Smooth muscle cell (in vitro differentiated cells): ENCODE measurements around the gene WRAP73. TPM values are rescaled to one million over a fixed set of nuclear protein-coding genes. Genes with fewer than 3 reads are reported as not detected.

Experiments used
- DNase-seq: peaks from one replicate; lab custom pipeline; 2025; ENCODE audit not compliant: unreplicated experiment; lab: John Stamatoyannopoulos, UW
- H2AFZ ChIP-seq: fragments of 200-600 bp; sonication (generic); 2 replicates; pipeline ENCODE4 v1.6.0; 2016; ENCODE audit warnings: antibody characterized with exemption, low read depth, mild to moderate bottlenecking
- H3F3A ChIP-seq: fragments of 200-600 bp; sonication (generic); 2 replicates; pipeline ENCODE4 v1.6.0; 2017; ENCODE audit warnings: antibody characterized with exemption, low read depth
- H3K27ac ChIP-seq: fragments of 200-600 bp; sonication (generic); 2 replicates; pipeline ENCODE4 v1.5.1; 2016; ENCODE audit warnings: low read depth, mild to moderate bottlenecking
- H3K27me3 ChIP-seq: fragments of 200-600 bp; sonication (generic); 2 replicates; pipeline ENCODE4 v1.6.1; 2016; ENCODE audit warnings: low read depth, mild to moderate bottlenecking
- H3K36me3 ChIP-seq: fragments of 200-600 bp; sonication (generic); 2 replicates; pipeline ENCODE4 v1.5.1; 2016; ENCODE audit warnings: low read depth
- H3K4me1 ChIP-seq: fragments of 200-600 bp; sonication (generic); 2 replicates; pipeline ENCODE4 v1.5.1; 2016; ENCODE audit warnings: low read depth
- H3K4me2 ChIP-seq: fragments of 200-600 bp; sonication (generic); 2 replicates; pipeline ENCODE4 v1.6.0; 2016; ENCODE audit warnings: mild to moderate bottlenecking
- H3K4me3 ChIP-seq: fragments of 200-600 bp; sonication (generic); 2 replicates; pipeline ENCODE4 v1.5.1; 2016; ENCODE audit warnings: mild to moderate bottlenecking
- H3K79me2 ChIP-seq: fragments of 200-600 bp; sonication (generic); 2 replicates; pipeline ENCODE4 v1.6.0; 2016; ENCODE audit warnings: low read depth, mild to moderate bottlenecking
- H3K9ac ChIP-seq: fragments of 200-600 bp; sonication (generic); 2 replicates; pipeline ENCODE4 v1.6.0; 2016; ENCODE audit warnings: low read depth
- H3K9me3 ChIP-seq: fragments of 200-600 bp; sonication (generic); replicated peaks from 2 replicates; pipeline ENCODE4 v1.5.1; 2016; ENCODE audit warnings: low read depth
- H4K20me1 ChIP-seq: fragments of 200-600 bp; sonication (generic); 2 replicates; pipeline ENCODE4 v1.6.0; 2016; ENCODE audit warnings: low read depth
- CTCF ChIP-seq: fragments of 200-600 bp; sonication (generic); IDR thresholded peaks from 2 replicates; pipeline ENCODE4 v1.5.1; 2017; ENCODE audit warnings: borderline replicate concordance, mild to moderate bottlenecking, antibody characterized with exemption; ENCODE audit not compliant: insufficient read depth, poor library complexity, severe bottlenecking
- WGBS: methylation state at CpG from one replicate; pipeline ENCODE4 v1.1.7; 2016; ENCODE audit warnings: low lambda C conversion rate; 5-methylcytosine and 5-hydroxymethylcytosine counted together
- polyA plus RNA-seq: library from polyadenylated mRNA; unstranded; fragments of >200 nt; fragmentation: Nextera tagmentation; extraction: Ambion mirVana; gene quantifications from 2 replicates; pipeline ENCODE4 v1.2.1, GENCODE V29; 2016
- total RNA-seq: library from RNA; depleted of rRNA; stranded (reverse); fragments of >200 nt; gene quantifications from 2 replicates; pipeline ENCODE4 v1.2.3, GENCODE V29; 2014

The WRAP73 gene
- total and polyA plus RNA-seq, 2 experiments from 2014 or later, result 17.2 to 20.8 TPM

GRCh38 chr1:3697810-3698209 lies 47.9 kb upstream of the WRAP73 start:
- 89% methylated on average over 12 of the region's 12 CpGs for WGBS
- Histone ChIP-seq H3K9me3 (no peaks in the 10 kb centered on the region), H4K20me1 (no peaks in the 10 kb centered on the region), H3K4me2 (no peak overlapping the region), H3K4me1 (peaks cover 4% of the 10 kb centered on the region), H3K79me2 (no peaks in the 10 kb centered on the region), H3K4me3 (no peak overlapping the region), H3K36me3 (no peaks in the 10 kb centered on the region), H2AFZ (no peak overlapping the region), H3K27ac (no peak overlapping the region), H3K9ac (no peak overlapping the region), H3K27me3 (no peaks in the 10 kb centered on the region), H3F3A (no peaks in the 10 kb centered on the region)
- TF ChIP-seq CTCF, result no peak
- no peak for DNase-seq

DNA sequence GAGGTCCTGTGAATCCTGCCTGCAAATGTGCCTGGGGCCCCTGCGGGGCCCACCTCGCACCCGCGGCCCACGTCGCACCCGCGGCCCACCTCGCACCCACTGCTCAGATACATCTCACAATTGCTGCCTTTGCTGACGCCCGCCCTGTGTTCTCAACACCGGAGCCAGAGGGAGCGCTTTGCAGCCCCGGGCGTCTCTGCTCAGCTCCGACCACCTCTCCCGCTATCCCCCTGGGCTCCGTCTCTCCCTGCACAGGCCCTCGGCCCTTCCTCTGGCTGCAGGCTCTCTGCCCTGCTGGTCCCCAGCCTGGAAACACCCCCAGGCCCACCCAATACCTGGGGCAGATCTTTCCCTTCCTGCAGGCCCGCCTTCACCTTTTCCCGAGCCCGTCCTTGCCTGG lies 47.2 kb upstream of the WRAP73 start:
- H3F3A ChIP-seq, result no peaks in the 10 kb centered on the region
- no peak overlapping the region for H3K9ac ChIP-seq
- no peak overlapping the region for H3K27ac ChIP-seq
- H3K9me3 ChIP-seq, result no peaks in the 10 kb centered on the region
- no peaks in the 10 kb centered on the region for H4K20me1 ChIP-seq
- TF ChIP-seq CTCF, result no peak
- no peaks in the 10 kb centered on the region for H3K27me3 ChIP-seq
- no peak overlapping the region for H2AFZ ChIP-seq
- WGBS, result 77% methylated on average over 18 of the region's 22 CpGs
- H3K79me2 ChIP-seq, result no peaks in the 10 kb centered on the region
- no peaks in the 10 kb centered on the region for H3K36me3 ChIP-seq
- H3K4me3 ChIP-seq, result no peak overlapping the region
- H3K4me2 ChIP-seq, result no peak overlapping the region
- no peaks in the 10 kb centered on the region for H3K4me1 ChIP-seq
- DNase-seq, result no peak

GRCh38 chr1:3696689-3697088 lies 46.8 kb upstream of the WRAP73 start:
- no peak overlapping the region for H3K9ac ChIP-seq
- no peaks in the 10 kb centered on the region for H3K9me3 ChIP-seq
- H4K20me1 ChIP-seq, result no peaks in the 10 kb centered on the region
- no peak for DNase-seq
- H3K79me2 ChIP-seq, result no peaks in the 10 kb centered on the region
- 85% methylated on average over 9 of the region's 9 CpGs for whole genome bisulfite sequencing
- H2AFZ ChIP-seq, result no peak overlapping the region
- no peak overlapping the region for H3K4me2 ChIP-seq
- H3K27ac ChIP-seq, result no peak overlapping the region
- no peaks in the 10 kb centered on the region for H3K27me3 ChIP-seq
- H3F3A ChIP-seq, result no peaks in the 10 kb centered on the region
- H3K4me1 ChIP-seq, result no peaks in the 10 kb centered on the region
- H3K4me3 ChIP-seq, result no peak overlapping the region
- no peaks in the 10 kb centered on the region for H3K36me3 ChIP-seq
- TF ChIP-seq CTCF, result no peak
